GM18517 (cell line): ENCODE results near the gene CECR2.
"Not testable (repeated sequence)": the region's sequence is repeated elsewhere in the genome, so short reads cannot be mapped to it uniquely, and the experiment has no call there.

Source experiments
- ATAC-seq: cut with Tn5 transposase; IDR thresholded peaks from one replicate; pipeline ENCODE4 v1.9.1; 2021; ENCODE audit warnings: mild to moderate bottlenecking, moderate library complexity; ENCODE audit not compliant: unreplicated experiment

Gene CECR2

GRCh38 chr22:17562906-17563870, 193.9 kb downstream of the CECR2 start, which contains the start of gene SLC25A18:
Gene SLC25A18 (plus strand): TSS chr22:17563498. CDS start chr22:17579945, 16,447 bp downstream.
- no peak for ATAC-seq

- ATAC-seq, result no peak
Observed at GRCh38 chr22:17563936-17564391, 194.7 kb downstream of the CECR2 start.

GRCh38 chr22:17566016-17566687, 196.9 kb downstream of the CECR2 start:
- not testable (repeated sequence) for ATAC-seq

GRCh38 chr22:17566776-17567175, 197.5 kb downstream of the CECR2 start:
- ATAC-seq, result no peak

- no peak for ATAC-seq
Observed at GRCh38 chr22:17569971-17570511, 200.8 kb downstream of the CECR2 start.

- ATAC-seq, result no peak
Observed at GRCh38 chr22:17570851-17571631, 201.8 kb downstream of the CECR2 start.

GRCh38 chr22:17575151-17575550, 205.9 kb downstream of the CECR2 start:
- no peak for ATAC-seq

GRCh38 chr22:17575681-17576080, 206.4 kb downstream of the CECR2 start:
- no peak for ATAC-seq

- ATAC-seq, result no peak
Observed at GRCh38 chr22:17576470-17576869, 207.2 kb downstream of the CECR2 start.

- ATAC-seq, result no peak
Observed at GRCh38 chr22:17578136-17578754, 209.0 kb downstream of the CECR2 start.

- no peak for ATAC-seq
Observed at GRCh38 chr22:17579535-17579981, 210.3 kb downstream of the CECR2 start.

GRCh38 chr22:17580441-17581031, 211.3 kb downstream of the CECR2 start:
- ATAC-seq, result no peak

GRCh38 chr22:17581056-17581455, 211.8 kb downstream of the CECR2 start:
- ATAC-seq, result no peak

GRCh38 chr22:17581631-17582030, 212.4 kb downstream of the CECR2 start:
- ATAC-seq, result no peak

- ATAC-seq, result no peak
Observed at GRCh38 chr22:17583151-17583550, 213.9 kb downstream of the CECR2 start.

GRCh38 chr22:17586831-17587440, 217.7 kb downstream of the CECR2 start:
- ATAC-seq, result no peak

GRCh38 chr22:17587629-17588028, 218.4 kb downstream of the CECR2 start:
- ATAC-seq, result no peak

GRCh38 chr22:17588606-17589005, 219.3 kb downstream of the CECR2 start:
- ATAC-seq, result no peak

- ATAC-seq, result no peak
Observed at GRCh38 chr22:17589810-17590375, 220.6 kb downstream of the CECR2 start.
